Stimulated activated naive CD8-positive, alpha-beta T cell treated with anti-CD3 and anti-CD28 coated beads, Interleukin-15, amount 100 ng/mL, for 72 hours (primary cell): ENCODE results near the gene EVPL.
"Not testable (repeated sequence)": the region's sequence is repeated elsewhere in the genome, so short reads cannot be mapped to it uniquely, and the experiment has no call there.

Experiments
- ATAC-seq: fragments of 150-1000 bp; cut with Tn5 transposase; 2 replicates; pipeline ENCODE4 v1.10.0; 2021; ENCODE audit warnings: mild to moderate bottlenecking, moderate library complexity
- DNase-seq, 2 donors: peaks; one replicate each; pipeline ENCODE4 v3.0.0; 2021 to 2022
- H3K27ac Mint-ChIP-seq, 2 donors: one replicate each; pipeline ENCODE4 v1.8.0; 2022; ENCODE audit warnings: mild to moderate bottlenecking in 2 of 2, mixed read lengths in 2 of 2, moderate library complexity in 2 of 2
- H3K27me3 Mint-ChIP-seq: one replicate; pipeline ENCODE4 v1.8.0; 2022; ENCODE audit warnings: mixed read lengths
- H3K4me1 Mint-ChIP-seq: one replicate; pipeline ENCODE4 v1.8.0; 2022; ENCODE audit warnings: mild to moderate bottlenecking, mixed read lengths
- H3K4me3 Mint-ChIP-seq, 2 donors: one replicate each; pipeline ENCODE4 v1.8.0; 2022; ENCODE audit warnings: mild to moderate bottlenecking in 2 of 2, mixed read lengths in 2 of 2, moderate library complexity in 1 of 2
- H3K9me3 Mint-ChIP-seq, 2 donors: one replicate each; pipeline ENCODE4 v1.8.0; 2022; ENCODE audit warnings: mixed read lengths in 2 of 2

Gene EVPL

DNA sequence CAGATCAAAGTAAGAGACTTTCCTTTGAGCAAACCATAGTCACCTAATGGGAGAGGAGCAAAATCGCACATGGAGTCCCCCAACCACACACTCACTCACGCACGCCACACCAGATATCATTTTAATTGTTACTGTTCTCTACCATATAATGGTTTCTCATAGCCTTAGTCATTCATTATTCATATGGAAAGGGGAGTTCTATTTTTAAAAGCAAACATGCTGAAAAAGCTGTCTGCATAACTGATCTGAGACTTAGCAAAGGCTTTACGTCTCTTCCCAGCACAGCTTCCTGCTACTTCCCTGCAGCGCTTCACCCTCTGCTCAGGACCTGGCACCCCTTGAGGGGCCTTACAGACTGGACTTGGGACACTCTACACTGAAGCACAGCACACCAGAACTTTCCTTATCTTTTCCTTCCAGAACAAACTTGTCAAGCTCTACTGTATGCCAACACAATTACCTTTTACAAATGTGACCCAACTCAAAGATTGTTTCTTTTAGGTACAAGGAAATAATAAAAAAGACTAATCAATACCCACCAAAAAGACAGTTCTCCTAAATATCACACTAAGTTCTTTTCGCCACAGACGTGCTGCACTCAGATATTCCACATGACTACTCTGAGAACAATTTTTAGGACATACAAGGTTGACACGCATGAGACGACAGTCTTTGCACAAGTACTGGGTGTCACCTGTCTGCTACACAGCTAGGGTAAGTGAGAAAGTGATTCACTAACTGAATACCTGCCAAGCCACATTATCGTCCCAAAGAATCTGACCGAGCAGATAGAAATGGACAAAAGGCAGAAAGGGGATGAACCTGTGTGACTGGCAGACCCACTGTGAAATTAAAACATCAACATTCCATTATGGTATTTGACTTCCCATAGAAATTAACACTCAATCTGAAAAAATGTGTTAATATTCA lies 23.7 kb upstream of the EVPL start:
- no peak for DNase-seq
- ATAC-seq = no peak
- Mint-ChIP-seq H3K4me1 (peaks cover 40% of the 10 kb centered on the region), H3K27ac (peak overlapping the region in 1 of 2 donors; percentile 12), H3K9me3 (no peaks in the 10 kb centered on the region), H3K27me3 (no peaks in the 10 kb centered on the region), H3K4me3 (no peak overlapping the region)

DNA sequence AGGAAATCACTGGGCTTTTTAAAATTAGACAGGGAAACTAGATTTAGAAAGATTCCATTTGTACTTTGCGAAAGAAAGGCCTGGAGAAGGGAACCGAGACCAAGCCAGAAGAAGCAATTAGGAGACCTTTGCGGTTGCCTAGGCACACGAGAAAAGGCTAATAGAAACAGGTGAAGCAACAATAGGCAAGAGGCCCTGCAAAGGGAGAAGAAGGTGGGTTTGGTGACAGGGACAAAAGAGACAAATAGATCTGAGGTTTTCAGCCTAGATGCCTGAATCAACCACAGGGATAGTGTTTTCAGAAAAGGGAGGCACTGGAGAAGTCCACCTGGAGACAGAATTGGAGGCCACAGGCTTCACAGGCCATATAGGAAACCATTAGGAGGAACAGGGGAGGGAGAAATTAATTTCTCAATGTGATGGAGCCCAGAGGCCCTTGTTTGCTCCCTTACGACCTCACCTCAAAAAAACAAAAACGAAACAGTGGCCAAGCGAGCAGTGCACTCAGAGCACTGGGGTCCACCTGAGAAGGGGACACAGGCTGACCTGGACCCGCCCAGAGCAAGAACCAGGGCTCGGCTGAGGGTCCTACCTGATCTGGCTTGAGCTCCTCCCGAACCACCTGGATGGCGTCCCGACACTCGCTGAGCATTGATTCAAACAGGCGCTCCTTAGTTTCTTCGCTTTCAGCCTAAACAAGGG lies 22.9 kb upstream of the EVPL start:
- H3K27me3 Mint-ChIP-seq = no peaks in the 10 kb centered on the region
- peak overlapping the region in 1 of 2 donors; percentile 6 for H3K27ac Mint-ChIP-seq
- H3K4me3 Mint-ChIP-seq = no peak overlapping the region
- no peak for DNase-seq
- H3K9me3 Mint-ChIP-seq = no peaks in the 10 kb centered on the region
- no peak for ATAC-seq
- peaks cover 39% of the 10 kb centered on the region for H3K4me1 Mint-ChIP-seq

DNA sequence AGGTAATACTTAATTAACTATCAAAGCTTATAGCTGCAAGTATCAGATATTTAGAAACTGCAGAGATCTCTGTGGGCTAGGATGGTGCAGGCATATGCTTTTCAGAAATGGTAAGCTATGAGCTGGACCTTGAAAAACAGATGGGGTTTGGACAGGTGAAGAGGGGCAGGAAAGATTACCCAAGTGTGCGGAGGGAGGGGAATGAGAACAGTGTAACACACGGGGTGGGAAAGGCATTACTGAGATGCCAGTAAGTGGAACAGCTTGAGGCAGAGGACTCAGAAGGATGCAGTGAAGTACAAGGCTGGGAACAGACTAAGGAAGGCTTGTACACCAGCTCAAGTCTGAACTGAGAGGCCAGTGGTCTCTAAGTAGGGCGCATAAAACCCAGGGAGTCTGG lies 22.1 kb upstream of the EVPL start:
- Mint-ChIP-seq H3K27ac (no peak overlapping the region), H3K9me3 (no peaks in the 10 kb centered on the region), H3K27me3 (no peaks in the 10 kb centered on the region), H3K4me3 (no peak overlapping the region), H3K4me1 (peaks cover 37% of the 10 kb centered on the region)
- DNase-seq = no peak
- no peak for ATAC-seq

DNA sequence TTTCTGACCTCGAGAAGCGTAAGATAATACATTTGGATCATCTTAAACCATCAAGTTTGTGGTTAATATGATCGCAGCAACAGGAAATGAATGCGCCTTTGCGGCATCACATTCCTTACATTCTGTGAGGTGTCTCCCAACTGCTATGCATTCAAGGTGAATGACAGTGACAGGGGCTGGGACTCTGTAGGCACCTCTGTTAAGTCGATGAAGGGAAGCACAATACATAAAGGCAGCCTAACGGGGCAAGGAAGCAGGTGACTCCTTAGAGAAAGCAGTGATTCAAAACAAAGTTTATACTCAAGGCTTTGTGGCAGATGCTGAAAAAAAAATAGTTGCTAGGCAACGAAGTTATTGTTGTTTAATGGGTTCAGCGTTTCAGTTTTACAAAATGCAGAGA lies 21.6 kb upstream of the EVPL start:
- DNase-seq = no peak
- peaks cover 32% of the 10 kb centered on the region for H3K4me1 Mint-ChIP-seq
- H3K27ac Mint-ChIP-seq = no peak overlapping the region
- H3K9me3 Mint-ChIP-seq = no peaks in the 10 kb centered on the region
- no peak for ATAC-seq
- no peaks in the 10 kb centered on the region for H3K27me3 Mint-ChIP-seq
- H3K4me3 Mint-ChIP-seq = no peak overlapping the region

DNA sequence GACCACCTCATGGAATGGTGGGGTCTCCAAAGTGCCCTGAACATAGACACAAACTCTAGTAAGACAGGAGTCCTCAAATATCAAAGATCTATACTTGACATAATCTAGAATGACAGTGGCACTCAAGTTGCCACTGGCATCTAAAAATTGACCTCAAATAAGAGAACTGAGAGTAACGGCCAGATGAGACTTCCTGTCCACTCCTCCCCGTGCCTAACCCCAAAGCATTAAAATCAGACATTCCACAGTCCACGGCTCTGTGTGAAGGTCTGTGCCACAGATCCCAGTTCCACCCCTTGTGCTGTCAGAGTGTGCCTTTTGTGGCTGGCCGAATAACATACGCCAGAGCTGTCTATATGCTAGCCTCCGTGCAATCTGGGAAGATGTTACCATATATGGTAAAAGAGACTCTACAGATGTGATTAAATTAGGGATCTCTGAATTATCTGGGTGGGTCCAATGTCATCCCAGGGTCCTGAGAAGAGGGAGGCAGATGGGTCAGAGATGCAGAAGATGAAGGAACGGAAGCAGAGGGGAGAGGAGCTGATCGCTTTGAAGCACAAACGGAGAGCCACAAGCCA lies 21.0 kb upstream of the EVPL start:
- H3K4me3 Mint-ChIP-seq = no peak overlapping the region
- ATAC-seq = no peak
- H3K4me1 Mint-ChIP-seq = peaks cover 26% of the 10 kb centered on the region
- H3K9me3 Mint-ChIP-seq = no peaks in the 10 kb centered on the region
- no peaks in the 10 kb centered on the region for H3K27me3 Mint-ChIP-seq
- peak overlapping the region in 1 of 2 donors; percentile 58 for H3K27ac Mint-ChIP-seq
- no peak for DNase-seq

DNA sequence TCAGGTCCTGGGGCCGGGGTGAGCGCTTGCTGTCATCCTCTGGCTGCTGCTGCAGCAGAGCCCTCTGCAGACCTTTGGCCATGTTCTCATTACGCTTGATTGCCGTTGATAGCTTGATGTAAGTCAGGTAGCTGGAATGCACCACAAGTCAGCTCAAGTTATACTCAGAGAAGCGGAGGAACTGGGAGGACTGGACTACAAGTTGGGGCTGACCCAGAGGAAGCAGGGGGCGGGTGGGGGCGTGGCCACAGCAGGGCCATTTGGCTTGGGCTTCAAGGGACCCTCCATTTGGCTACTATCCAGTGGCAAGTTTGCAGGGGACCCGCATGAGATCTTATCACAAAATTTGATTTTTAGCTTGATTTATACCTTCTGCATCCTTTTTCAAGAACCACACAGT lies 19.0 kb upstream of the EVPL start:
- Mint-ChIP-seq H3K4me1 (peaks cover 20% of the 10 kb centered on the region), H3K27ac (no peak overlapping the region), H3K27me3 (no peaks in the 10 kb centered on the region), H3K9me3 (no peaks in the 10 kb centered on the region), H3K4me3 (no peak overlapping the region)
- DNase-seq (no peak), ATAC-seq (no peak)

DNA sequence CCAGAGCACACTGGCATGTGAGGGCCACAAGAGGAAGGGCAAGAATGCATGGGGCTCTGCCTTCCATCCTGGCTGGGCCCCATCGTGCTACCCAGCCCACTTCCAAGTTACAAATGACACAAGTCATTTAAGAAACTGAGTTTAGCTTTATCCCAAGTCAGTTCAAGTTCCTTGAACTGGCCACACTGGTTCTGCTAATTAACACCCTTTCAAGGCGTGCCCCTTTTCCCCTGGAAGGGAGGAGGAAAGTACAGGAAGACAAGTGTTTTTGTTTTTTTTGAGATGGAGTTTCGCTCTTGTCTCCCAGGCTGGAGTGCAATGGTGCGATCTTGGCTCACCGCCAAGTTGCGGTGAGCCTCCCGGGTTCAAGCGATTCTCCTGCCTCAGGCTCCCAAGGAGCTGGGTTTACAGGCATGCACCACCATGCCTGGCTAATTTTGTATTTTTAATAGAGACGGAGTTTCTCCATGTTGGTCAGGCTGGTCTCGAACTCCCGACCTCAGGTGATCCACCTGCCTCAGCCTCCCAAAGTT lies 17.4 kb upstream of the EVPL start:
- not testable (repeated sequence) for H3K27me3 Mint-ChIP-seq, H3K9me3 Mint-ChIP-seq, H3K4me1 Mint-ChIP-seq, DNase-seq, ATAC-seq, H3K4me3 Mint-ChIP-seq
- H3K27ac Mint-ChIP-seq = peak overlapping the region in 1 of 2 donors; percentile 68

DNA sequence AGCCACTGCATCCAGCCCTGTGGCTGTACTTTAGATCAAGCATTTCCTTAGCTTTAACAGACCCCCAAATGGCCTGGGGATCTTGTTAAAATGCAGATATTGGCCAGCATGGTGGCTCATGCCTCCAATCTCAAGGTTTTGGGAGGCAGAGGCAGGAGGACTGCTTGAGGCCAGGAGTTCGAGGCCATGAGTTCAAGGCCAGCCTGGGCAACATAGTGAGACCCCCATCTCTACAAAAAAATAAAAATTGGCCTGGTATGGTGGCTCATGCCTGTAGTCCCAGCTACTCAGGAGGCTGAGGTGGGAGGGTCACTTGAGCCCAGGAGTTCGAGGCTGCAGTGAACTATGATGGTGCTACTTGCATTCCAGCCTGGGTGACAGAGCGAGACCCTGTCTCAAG lies 15.8 kb upstream of the EVPL start:
- not testable (repeated sequence) for H3K9me3 Mint-ChIP-seq, H3K4me1 Mint-ChIP-seq, ATAC-seq, DNase-seq, H3K27me3 Mint-ChIP-seq, H3K4me3 Mint-ChIP-seq
- H3K27ac Mint-ChIP-seq = peak overlapping the region in 1 of 2 donors; percentile 48

DNA sequence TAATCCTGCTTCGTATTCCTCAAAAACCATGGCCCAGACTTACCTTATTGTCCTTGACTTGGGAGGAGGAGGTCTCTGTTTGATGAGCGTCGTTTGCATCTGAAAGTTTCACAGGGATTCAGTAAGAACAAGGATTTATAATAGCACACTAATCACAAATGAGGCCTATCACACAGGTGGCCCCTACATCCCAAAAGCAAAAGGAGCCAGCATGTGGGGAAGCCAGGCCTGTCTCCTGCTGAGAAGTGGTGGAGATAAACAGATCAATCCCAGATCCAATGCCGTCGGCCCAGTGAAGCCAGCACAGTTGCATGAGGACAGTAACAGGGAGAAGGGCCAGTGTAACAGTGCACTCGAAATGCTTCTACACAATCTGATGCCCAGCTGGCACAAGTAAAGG lies 13.3 kb upstream of the EVPL start:
- DNase-seq = no peak
- peaks cover 17% of the 10 kb centered on the region for H3K4me1 Mint-ChIP-seq
- no peak for ATAC-seq
- H3K9me3 Mint-ChIP-seq = no peaks in the 10 kb centered on the region
- peak overlapping the region in 1 of 2 donors; percentile 11 for H3K27ac Mint-ChIP-seq
- H3K4me3 Mint-ChIP-seq = no peak overlapping the region
- H3K27me3 Mint-ChIP-seq = no peaks in the 10 kb centered on the region

DNA sequence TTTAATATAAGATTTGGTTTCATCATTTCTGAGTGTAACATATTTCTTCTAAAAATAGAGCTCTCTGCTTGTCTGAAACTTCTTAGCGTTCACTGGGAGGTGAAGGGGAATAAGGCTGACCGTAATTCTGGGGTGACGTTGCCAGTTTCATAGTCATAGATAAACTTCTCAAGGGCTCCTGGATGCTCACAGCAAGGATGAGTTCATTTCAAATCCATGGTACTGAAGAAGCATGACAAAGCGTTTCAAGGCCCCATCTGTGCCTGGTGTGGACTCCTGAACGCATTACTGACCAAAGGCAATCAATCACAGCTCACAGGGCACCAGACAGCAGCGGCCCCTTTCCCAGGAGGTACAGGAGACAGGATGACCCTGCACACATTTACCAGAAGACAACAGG lies 12.0 kb upstream of the EVPL start:
- Mint-ChIP-seq H3K4me3 (no peak overlapping the region), H3K9me3 (no peaks in the 10 kb centered on the region), H3K4me1 (peaks cover 24% of the 10 kb centered on the region), H3K27me3 (no peaks in the 10 kb centered on the region), H3K27ac (no peak overlapping the region)
- no peak for ATAC-seq
- no peak for DNase-seq

DNA sequence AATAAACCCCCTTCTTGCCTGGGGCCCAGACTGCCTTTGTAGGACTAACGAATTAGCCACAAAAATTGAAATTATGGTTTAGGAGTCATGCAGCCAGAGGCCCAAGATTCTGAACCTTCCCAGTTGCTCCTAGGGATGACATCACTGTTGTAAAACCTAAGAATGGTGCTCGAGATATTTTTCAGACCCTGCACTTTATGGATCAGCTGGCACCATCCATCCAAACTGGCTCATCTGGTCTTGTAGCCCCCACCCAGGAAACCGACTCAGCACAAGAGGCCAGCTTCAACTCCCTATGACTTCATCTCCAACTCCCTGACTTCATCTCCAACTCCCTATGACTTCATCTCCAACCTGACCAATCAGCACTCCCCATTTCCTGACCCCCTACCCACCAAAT lies 10.9 kb upstream of the EVPL start:
- no peak overlapping the region for H3K4me3 Mint-ChIP-seq
- ATAC-seq (no peak), DNase-seq (no peak)
- no peaks in the 10 kb centered on the region for H3K27me3 Mint-ChIP-seq
- H3K4me1 Mint-ChIP-seq = peaks cover 24% of the 10 kb centered on the region
- no peaks in the 10 kb centered on the region for H3K9me3 Mint-ChIP-seq
- H3K27ac Mint-ChIP-seq = no peak overlapping the region

DNA sequence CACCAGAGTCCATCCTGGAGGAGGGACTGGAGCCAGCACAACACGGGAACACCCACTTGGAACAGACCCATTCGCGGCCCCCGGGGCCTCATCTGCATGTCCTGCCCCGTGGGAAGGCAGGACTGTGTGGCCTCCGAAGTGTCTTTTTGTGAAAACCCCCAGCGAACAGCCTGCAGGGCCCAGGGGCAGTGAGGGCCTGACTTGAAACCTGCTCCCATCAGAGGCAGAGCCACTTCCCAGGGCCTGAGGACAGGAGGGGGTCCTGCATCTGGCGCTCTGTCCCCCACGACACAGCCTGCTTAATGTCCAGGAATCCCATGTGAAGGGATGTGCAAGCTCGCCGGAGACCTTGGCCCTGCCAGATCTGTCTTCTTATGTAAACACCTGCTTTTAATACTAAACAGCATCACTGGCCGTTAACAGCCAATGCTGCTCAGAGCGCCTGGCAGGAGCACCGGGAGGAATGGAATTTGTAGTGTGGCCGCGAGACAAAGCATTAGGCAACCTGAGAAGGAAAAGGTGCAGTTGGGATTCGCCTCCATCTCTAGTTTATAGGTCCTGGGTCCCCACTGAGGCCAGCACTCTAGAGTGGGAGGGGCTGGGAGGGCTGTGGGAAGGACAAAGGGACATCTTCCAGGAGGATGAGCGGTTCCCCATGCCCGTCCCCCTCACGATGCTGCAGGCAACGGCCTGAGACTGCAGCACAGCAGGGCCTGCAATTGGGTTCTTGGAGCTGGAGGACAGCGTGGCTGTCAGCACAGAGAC lies 9.6 kb upstream of the EVPL start:
- H3K9me3 Mint-ChIP-seq = no peaks in the 10 kb centered on the region
- ATAC-seq (no peak), DNase-seq (no peak)
- no peak overlapping the region for H3K4me3 Mint-ChIP-seq
- no peaks in the 10 kb centered on the region for H3K27me3 Mint-ChIP-seq
- peak overlapping the region in 1 of 2 donors; percentile 59 for H3K27ac Mint-ChIP-seq
- peaks cover 24% of the 10 kb centered on the region for H3K4me1 Mint-ChIP-seq

DNA sequence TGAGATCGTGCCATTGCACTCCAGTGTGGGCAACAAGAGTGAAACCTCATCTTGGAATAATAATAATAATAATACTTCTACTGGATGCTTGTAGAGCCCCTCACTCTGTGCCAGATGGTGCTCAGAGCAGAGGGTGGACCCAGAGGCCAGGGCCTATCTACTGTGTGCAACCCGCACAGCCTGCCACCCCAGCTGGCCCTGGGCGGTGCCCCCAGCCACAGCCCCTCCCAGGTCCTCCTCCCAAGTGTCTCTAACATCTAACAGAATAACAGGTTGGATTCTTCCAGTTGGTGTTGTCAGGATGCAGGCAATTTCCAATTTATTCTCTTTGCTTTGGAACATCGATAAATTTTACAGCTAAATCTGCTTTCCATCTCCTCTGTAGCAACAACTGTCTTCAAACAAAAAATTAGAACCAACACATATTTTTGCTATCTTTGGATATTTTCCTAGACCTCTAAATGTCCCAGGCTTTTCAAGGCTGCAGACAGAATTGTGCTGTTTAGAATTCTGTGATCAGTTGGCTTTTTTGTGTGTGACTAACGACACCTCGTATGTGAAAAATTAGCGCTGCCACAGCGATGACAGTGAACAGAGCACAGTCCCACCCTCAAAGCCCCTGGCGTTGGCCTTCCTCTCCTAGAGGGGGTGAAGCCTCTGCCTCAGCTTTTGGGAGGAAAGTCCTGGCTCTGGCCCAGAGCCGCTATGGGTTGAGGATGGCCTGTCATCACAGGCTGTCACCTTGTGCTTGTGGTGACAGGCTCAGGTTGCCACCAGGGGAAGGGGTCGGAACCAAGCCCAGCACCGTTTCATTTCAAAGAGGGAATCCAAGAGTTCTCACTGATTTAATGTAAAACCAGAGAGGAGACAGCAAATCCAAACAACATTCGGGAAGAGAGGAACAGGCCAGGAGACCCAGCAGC lies 7.6 kb upstream of the EVPL start:
- H3K4me1 Mint-ChIP-seq = peaks cover 28% of the 10 kb centered on the region
- ATAC-seq = no peak
- no peaks in the 10 kb centered on the region for H3K9me3 Mint-ChIP-seq
- H3K27me3 Mint-ChIP-seq = no peaks in the 10 kb centered on the region
- H3K27ac Mint-ChIP-seq = no peak overlapping the region
- no peak overlapping the region for H3K4me3 Mint-ChIP-seq
- DNase-seq = no peak

DNA sequence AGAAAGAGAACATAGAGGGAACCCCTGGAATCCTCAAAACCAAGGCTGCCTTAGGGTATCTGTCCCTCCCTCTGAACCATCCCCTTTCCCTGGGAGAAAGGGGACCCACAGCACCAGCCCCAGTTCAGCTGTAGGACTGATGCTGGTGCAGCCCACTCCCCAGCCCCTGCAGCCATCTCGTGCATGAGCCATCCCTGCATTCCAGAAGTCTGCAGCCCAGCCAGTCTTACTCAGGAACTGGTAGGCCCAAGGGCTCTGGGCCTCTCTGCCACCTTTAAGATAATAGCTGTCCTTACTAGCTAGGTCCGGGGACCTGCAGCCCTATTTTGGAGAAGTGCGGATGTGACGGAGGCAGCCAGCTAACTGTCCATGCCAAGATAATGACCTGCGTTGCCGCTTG lies 6.0 kb upstream of the EVPL start:
- DNase-seq (no peak), ATAC-seq (no peak)
- Mint-ChIP-seq H3K4me3 (no peak overlapping the region), H3K4me1 (peaks cover 39% of the 10 kb centered on the region), H3K27ac (no peak overlapping the region), H3K27me3 (no peaks in the 10 kb centered on the region), H3K9me3 (no peaks in the 10 kb centered on the region)
